GM19467 (cell line): ENCODE results near the gene ITPK1.
"Not testable (repeated sequence)": the region's sequence is repeated elsewhere in the genome, so short reads cannot be mapped to it uniquely, and the experiment has no call there.

Experiments used
- ATAC-seq: cut with Tn5 transposase; IDR thresholded peaks from one replicate; pipeline ENCODE4 v1.9.1; 2021; ENCODE audit warnings: mild to moderate bottlenecking, moderate library complexity; ENCODE audit not compliant: unreplicated experiment

The ITPK1 gene

GRCh38 chr14:93062890-93063289 lies 52.8 kb downstream of the ITPK1 start:
- no peak for ATAC-seq

- ATAC-seq = not testable (repeated sequence)
Measured at GRCh38 chr14:93062013-93062412, 53.7 kb downstream of the ITPK1 start.

- no peak for ATAC-seq
Measured at GRCh38 chr14:93061380-93062012, 54.2 kb downstream of the ITPK1 start.

GRCh38 chr14:93060841-93061240 lies 54.9 kb downstream of the ITPK1 start:
- ATAC-seq = no peak

- ATAC-seq = no peak
Measured at GRCh38 chr14:93059917-93060545, 55.7 kb downstream of the ITPK1 start.

- no peak for ATAC-seq
Measured at GRCh38 chr14:93059260-93059659, 56.5 kb downstream of the ITPK1 start.

- ATAC-seq = no peak
Measured at GRCh38 chr14:93057586-93058280, 58.0 kb downstream of the ITPK1 start.

- no peak for ATAC-seq
Measured at GRCh38 chr14:93056840-93057585, 58.7 kb downstream of the ITPK1 start.

GRCh38 chr14:93056166-93056839 lies 59.4 kb downstream of the ITPK1 start:
- ATAC-seq = no peak

GRCh38 chr14:93055651-93056115 lies 60.0 kb downstream of the ITPK1 start:
- ATAC-seq = no peak

GRCh38 chr14:93054876-93055275 lies 60.8 kb downstream of the ITPK1 start:
- no peak for ATAC-seq

- ATAC-seq = no peak
Measured at GRCh38 chr14:93054006-93054405, 61.7 kb downstream of the ITPK1 start.

GRCh38 chr14:93051600-93052546 lies 63.9 kb downstream of the ITPK1 start:
- ATAC-seq = no peak

GRCh38 chr14:93050761-93051160 lies 65.0 kb downstream of the ITPK1 start:
- ATAC-seq = no peak

- ATAC-seq = no peak
Measured at GRCh38 chr14:93049867-93050331, 65.8 kb downstream of the ITPK1 start.

- no peak for ATAC-seq
Measured at GRCh38 chr14:93049315-93049714, 66.4 kb downstream of the ITPK1 start.

GRCh38 chr14:93048843-93049242 lies 66.9 kb downstream of the ITPK1 start:
- no peak for ATAC-seq

GRCh38 chr14:93047661-93048060 lies 68.1 kb downstream of the ITPK1 start:
- no peak for ATAC-seq

- no peak for ATAC-seq
Measured at GRCh38 chr14:93047157-93047556, 68.6 kb downstream of the ITPK1 start.

- no peak for ATAC-seq
Measured at GRCh38 chr14:93046705-93047050, 69.0 kb downstream of the ITPK1 start.
